ENCODE measurements around the gene FARS2.
"Not testable (repeated sequence)": the region's sequence is repeated elsewhere in the genome, so short reads cannot be mapped to it uniquely, and the experiment has no call there.

Gene FARS2

DNA sequence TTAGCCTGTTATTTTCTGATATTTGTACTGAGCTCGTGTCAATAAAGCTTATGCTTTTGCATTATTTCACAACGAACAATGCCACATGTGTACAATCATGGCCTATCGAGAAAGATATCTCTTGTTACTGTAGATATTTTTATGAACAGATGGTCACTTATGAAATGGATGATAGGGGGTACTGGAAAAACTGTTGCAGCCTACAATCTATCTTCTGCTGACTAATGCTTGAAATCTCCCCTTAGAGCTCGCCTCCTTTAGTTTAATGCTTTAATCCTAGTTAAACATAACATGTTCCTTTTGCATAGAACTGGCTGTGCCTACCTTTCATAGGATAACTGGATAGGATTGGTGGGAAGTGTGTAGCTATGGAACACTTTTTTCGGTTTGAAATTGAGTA, 296.2 kb downstream of the FARS2 start:
- Histone ChIP-seq H3K4me1 (ENCODE audit: control insufficient read depth, insufficient read depth, low read length) (no peaks in the 10 kb centered on the region), H3K36me3 (ENCODE audit: control insufficient read depth, insufficient read depth, low read length) (no peaks in the 10 kb centered on the region), H3K4me3 (ENCODE audit: low read length) (no peak overlapping the region), H3K9ac (ENCODE audit: low read length) (no peak overlapping the region), H3K27ac (ENCODE audit: low read depth, low read length) (no peak overlapping the region), H3K27me3 (ENCODE audit: control insufficient read depth, insufficient read depth, low read length) (no peaks in the 10 kb centered on the region)

DNA sequence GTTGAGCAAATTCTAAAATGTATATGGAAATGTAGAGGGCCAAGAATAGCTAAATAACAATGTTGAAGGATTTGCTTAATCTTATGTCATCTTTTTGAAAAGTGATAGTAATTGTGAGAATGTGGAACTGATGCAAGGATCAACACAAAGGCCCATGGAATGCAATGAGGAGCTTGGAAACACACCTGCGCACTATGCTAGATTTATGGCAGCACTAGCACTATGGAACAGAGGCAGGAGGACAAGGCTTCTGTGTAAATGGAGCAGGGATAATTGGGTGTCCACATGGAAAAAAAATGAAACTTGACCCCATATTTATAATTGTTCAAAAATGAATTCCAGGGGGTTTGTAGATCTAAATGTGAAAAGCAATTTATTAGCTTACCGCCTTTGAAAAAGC, 298.3 kb downstream of the FARS2 start:
- no peak overlapping the region for H3K9ac ChIP-seq (ENCODE audit: low read length)
- no peaks in the 10 kb centered on the region for H3K4me1 ChIP-seq (ENCODE audit: control insufficient read depth, insufficient read depth, low read length)
- H3K4me3 ChIP-seq (ENCODE audit: low read length): no peak overlapping the region
- no peaks in the 10 kb centered on the region for H3K36me3 ChIP-seq (ENCODE audit: control insufficient read depth, insufficient read depth, low read length)
- no peak overlapping the region for H3K27ac ChIP-seq (ENCODE audit: low read depth, low read length)
- H3K27me3 ChIP-seq (ENCODE audit: control insufficient read depth, insufficient read depth, low read length): no peaks in the 10 kb centered on the region

DNA sequence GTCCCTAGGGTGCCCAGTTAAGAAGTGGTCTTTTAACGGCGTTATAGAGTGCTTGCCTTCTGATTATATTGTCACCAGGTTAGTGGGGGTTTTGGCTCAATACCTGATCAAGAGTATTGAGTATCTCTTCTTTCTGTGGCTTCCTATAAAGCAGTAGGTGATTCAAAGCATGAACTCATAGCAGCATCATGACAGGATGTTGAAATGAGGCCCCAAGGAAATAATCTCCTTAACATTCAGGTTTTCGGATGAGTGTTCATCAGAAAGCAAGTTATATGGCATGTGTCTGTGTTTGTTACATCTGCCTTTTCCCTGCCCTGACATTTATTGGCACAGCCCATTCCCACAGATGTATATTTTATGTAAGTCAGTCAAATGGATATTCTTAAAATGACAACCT, 301.0 kb downstream of the FARS2 start:
- no peaks in the 10 kb centered on the region for H3K27me3 ChIP-seq (ENCODE audit: control insufficient read depth, insufficient read depth, low read length)
- no peak overlapping the region for H3K4me3 ChIP-seq (ENCODE audit: low read length)
- H3K27ac ChIP-seq (ENCODE audit: low read depth, low read length): no peak overlapping the region
- H3K4me1 ChIP-seq (ENCODE audit: control insufficient read depth, insufficient read depth, low read length): no peaks in the 10 kb centered on the region
- H3K9ac ChIP-seq (ENCODE audit: low read length): no peak overlapping the region
- H3K36me3 ChIP-seq (ENCODE audit: control insufficient read depth, insufficient read depth, low read length): no peaks in the 10 kb centered on the region

DNA sequence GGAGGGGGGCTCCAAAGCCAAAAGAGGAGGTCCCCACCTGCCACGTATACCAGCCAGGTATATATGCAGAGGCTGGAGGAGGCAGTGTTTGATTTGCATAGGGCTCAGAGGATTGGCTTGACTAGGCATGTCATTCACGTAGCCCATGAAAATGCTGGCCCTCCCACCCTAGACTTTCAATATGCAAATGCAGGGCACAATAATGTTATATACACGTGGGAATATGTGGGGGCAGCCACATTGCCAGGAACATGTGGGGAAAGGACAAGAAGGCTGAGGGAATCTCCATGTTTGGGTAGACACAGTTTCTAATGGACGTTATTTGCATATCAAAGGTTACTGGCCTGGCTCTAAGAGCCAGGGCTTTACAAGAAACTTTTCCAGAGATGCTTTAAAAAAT, 301.8 kb downstream of the FARS2 start:
- H3K9ac ChIP-seq (ENCODE audit: low read length): no peak overlapping the region
- H3K27me3 ChIP-seq (ENCODE audit: control insufficient read depth, insufficient read depth, low read length): no peaks in the 10 kb centered on the region
- H3K4me3 ChIP-seq (ENCODE audit: low read length): no peak overlapping the region
- no peak overlapping the region for H3K27ac ChIP-seq (ENCODE audit: low read depth, low read length)
- no peaks in the 10 kb centered on the region for H3K36me3 ChIP-seq (ENCODE audit: control insufficient read depth, insufficient read depth, low read length)
- H3K4me1 ChIP-seq (ENCODE audit: control insufficient read depth, insufficient read depth, low read length): no peaks in the 10 kb centered on the region

DNA sequence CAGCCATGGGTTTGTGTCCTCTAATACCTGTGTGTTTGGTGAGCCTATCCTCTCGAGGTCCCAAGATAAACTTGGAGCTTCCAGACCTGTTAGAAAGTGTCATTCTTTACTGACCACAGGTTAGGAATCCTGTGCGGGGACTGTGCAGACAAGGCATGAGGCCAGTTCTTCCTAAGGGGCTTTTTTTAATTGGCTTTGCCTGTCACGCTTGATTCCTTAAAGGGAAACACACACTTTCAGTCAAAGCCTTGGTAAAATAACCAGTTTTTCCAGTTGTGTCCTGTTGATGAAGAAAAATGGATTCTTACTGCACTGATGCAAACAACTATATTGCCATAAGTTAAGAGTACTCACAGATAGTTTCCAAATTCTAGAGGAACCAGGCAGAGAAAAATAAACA, 303.4 kb downstream of the FARS2 start:
- H3K36me3 ChIP-seq (ENCODE audit: control insufficient read depth, insufficient read depth, low read length); H3K27ac ChIP-seq (ENCODE audit: low read depth, low read length); H3K27me3 ChIP-seq (ENCODE audit: control insufficient read depth, insufficient read depth, low read length); H3K4me3 ChIP-seq (ENCODE audit: low read length); H3K4me1 ChIP-seq (ENCODE audit: control insufficient read depth, insufficient read depth, low read length); H3K9ac ChIP-seq (ENCODE audit: low read length): not testable (repeated sequence)

DNA sequence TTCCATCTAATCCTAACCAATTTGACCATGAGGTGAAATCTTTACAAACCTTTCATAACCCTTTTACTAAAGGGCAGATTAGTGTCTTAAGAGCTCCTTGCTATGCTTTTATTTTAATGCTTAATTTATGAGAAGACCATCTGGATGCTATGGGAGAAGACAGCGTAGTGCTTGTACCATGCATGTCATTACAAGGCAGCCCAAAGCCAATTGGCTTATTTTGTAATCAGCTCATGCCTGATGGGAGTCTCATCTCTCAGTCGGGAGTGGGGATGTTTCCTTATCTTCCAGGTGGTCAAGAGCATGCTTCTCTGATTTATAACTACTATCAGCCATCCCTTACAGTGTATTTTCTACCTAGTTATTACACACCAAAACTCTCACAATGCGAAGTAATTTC, 304.7 kb downstream of the FARS2 start:
- H3K36me3 ChIP-seq (ENCODE audit: control insufficient read depth, insufficient read depth, low read length): no peaks in the 10 kb centered on the region
- H3K27me3 ChIP-seq (ENCODE audit: control insufficient read depth, insufficient read depth, low read length): no peaks in the 10 kb centered on the region
- H3K4me1 ChIP-seq (ENCODE audit: control insufficient read depth, insufficient read depth, low read length): no peaks in the 10 kb centered on the region
- H3K27ac ChIP-seq (ENCODE audit: low read depth, low read length): no peak overlapping the region
- H3K4me3 ChIP-seq (ENCODE audit: low read length): no peak overlapping the region
- H3K9ac ChIP-seq (ENCODE audit: low read length): no peak overlapping the region

DNA sequence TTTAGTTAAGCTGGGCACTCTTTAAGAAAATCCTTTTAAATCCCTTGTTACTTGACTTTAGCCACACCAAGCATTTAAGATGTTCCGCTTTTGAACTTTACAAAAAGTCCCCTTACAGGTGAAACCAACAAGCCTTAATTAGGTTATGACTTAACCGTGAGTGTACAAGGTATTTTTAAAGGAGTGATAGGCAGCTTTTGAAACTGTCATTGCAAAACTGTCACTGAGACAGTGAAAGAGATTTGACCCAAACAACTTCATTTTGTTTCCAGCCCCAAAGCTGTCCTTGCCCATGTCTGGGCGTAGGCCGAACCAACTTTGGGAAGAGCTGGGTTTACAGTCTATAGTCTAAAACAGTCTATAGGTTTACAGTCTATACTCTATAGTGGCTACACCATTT, 305.4 kb downstream of the FARS2 start:
- Histone ChIP-seq H3K27me3 (ENCODE audit: control insufficient read depth, insufficient read depth, low read length) (no peaks in the 10 kb centered on the region), H3K27ac (ENCODE audit: low read depth, low read length) (no peak overlapping the region), H3K4me3 (ENCODE audit: low read length) (no peak overlapping the region), H3K9ac (ENCODE audit: low read length) (no peak overlapping the region), H3K4me1 (ENCODE audit: control insufficient read depth, insufficient read depth, low read length) (no peaks in the 10 kb centered on the region), H3K36me3 (ENCODE audit: control insufficient read depth, insufficient read depth, low read length) (no peaks in the 10 kb centered on the region)

DNA sequence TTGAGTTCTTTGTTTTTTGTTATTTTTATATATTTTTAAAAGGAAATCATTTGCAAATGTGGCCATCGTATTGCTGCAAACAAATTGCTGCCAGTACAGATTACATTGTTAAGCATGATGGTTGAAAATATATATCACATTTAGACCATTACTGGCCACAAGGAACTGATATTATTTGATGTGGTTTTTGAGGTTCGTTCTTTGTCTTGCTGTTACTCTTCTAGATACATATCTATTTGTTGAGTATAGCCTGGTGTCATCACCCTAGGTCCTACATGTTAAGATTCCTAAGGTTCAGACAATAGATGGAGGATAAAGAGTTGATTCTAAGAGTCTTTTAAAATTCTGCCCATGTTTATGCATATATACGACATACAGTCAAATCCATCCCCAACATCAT, 306.0 kb downstream of the FARS2 start:
- Histone ChIP-seq H3K9ac (ENCODE audit: low read length) (no peak overlapping the region), H3K27ac (ENCODE audit: low read depth, low read length) (no peak overlapping the region), H3K4me1 (ENCODE audit: control insufficient read depth, insufficient read depth, low read length) (no peaks in the 10 kb centered on the region), H3K27me3 (ENCODE audit: control insufficient read depth, insufficient read depth, low read length) (no peaks in the 10 kb centered on the region), H3K36me3 (ENCODE audit: control insufficient read depth, insufficient read depth, low read length) (no peaks in the 10 kb centered on the region), H3K4me3 (ENCODE audit: low read length) (no peak overlapping the region)

DNA sequence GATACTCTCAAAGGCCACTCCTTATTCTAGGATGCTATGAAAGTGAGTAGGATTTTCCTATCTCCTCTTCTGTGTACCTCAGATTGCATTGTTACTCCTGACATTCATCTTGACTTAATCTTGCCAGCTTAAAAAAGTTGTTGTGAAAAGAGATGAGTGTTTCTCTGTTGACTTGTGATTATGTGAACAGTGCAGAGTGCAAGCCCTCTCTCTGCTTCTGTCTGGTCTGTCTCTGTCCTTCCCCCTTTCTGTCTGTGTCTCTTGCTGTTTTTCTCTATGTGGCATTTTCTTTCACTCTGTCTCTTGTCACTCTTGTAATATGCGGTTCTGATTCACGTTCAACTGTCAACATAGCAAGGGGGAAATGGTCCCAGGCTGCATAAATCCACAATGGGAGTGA, 306.6 kb downstream of the FARS2 start:
- H3K36me3 ChIP-seq (ENCODE audit: control insufficient read depth, insufficient read depth, low read length): no peaks in the 10 kb centered on the region
- H3K4me3 ChIP-seq (ENCODE audit: low read length): no peak overlapping the region
- no peak overlapping the region for H3K27ac ChIP-seq (ENCODE audit: low read depth, low read length)
- H3K9ac ChIP-seq (ENCODE audit: low read length): no peak overlapping the region
- H3K4me1 ChIP-seq (ENCODE audit: control insufficient read depth, insufficient read depth, low read length): no peaks in the 10 kb centered on the region
- no peaks in the 10 kb centered on the region for H3K27me3 ChIP-seq (ENCODE audit: control insufficient read depth, insufficient read depth, low read length)

DNA sequence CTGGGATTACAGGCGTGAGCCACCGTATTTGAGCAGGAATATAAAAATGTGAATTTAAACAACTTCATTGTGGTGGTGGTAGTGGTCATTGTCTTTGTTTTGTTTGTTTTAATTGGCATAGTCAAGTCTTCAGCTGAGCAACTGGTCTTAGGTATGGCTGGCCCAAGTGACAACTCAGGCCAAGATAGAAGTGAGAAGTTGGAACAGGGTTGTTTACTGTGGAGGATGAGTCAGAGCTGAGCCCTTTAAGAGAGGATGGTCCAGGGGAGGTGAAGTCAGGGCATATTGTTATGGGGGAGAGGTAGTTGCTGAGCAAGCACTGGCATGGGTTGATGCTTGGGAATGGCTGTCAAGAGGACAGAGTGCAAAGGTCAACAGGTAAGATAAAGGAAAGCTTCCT, 308.2 kb downstream of the FARS2 start:
- no peaks in the 10 kb centered on the region for H3K4me1 ChIP-seq (ENCODE audit: control insufficient read depth, insufficient read depth, low read length)
- no peak overlapping the region for H3K4me3 ChIP-seq (ENCODE audit: low read length)
- H3K27ac ChIP-seq (ENCODE audit: low read depth, low read length): no peak overlapping the region
- no peak overlapping the region for H3K9ac ChIP-seq (ENCODE audit: low read length)
- H3K27me3 ChIP-seq (ENCODE audit: control insufficient read depth, insufficient read depth, low read length): no peaks in the 10 kb centered on the region
- H3K36me3 ChIP-seq (ENCODE audit: control insufficient read depth, insufficient read depth, low read length): no peaks in the 10 kb centered on the region

DNA sequence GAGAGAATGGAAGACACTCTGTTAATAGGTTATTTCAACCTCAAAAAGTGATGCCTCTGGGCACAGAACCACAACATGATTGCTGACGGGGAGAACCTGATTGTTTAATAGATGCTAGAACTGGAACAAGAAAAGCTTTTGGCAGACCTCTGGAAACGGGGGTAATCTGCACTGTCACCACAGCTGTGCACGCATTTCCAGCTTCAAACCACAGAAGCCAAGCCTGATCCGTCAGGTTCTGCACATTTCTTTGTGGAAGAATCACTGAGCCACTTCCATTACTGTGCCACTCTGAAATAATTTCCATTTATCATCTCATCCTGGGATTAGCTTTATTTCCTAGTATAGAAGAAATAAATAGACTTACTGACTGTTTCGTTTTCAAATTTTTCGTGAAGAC, 309.3 kb downstream of the FARS2 start:
- Histone ChIP-seq H3K36me3 (ENCODE audit: control insufficient read depth, insufficient read depth, low read length) (no peaks in the 10 kb centered on the region), H3K4me3 (ENCODE audit: low read length) (no peak overlapping the region), H3K27me3 (ENCODE audit: control insufficient read depth, insufficient read depth, low read length) (no peaks in the 10 kb centered on the region), H3K9ac (ENCODE audit: low read length) (no peak overlapping the region), H3K27ac (ENCODE audit: low read depth, low read length) (no peak overlapping the region), H3K4me1 (ENCODE audit: control insufficient read depth, insufficient read depth, low read length) (no peaks in the 10 kb centered on the region)

DNA sequence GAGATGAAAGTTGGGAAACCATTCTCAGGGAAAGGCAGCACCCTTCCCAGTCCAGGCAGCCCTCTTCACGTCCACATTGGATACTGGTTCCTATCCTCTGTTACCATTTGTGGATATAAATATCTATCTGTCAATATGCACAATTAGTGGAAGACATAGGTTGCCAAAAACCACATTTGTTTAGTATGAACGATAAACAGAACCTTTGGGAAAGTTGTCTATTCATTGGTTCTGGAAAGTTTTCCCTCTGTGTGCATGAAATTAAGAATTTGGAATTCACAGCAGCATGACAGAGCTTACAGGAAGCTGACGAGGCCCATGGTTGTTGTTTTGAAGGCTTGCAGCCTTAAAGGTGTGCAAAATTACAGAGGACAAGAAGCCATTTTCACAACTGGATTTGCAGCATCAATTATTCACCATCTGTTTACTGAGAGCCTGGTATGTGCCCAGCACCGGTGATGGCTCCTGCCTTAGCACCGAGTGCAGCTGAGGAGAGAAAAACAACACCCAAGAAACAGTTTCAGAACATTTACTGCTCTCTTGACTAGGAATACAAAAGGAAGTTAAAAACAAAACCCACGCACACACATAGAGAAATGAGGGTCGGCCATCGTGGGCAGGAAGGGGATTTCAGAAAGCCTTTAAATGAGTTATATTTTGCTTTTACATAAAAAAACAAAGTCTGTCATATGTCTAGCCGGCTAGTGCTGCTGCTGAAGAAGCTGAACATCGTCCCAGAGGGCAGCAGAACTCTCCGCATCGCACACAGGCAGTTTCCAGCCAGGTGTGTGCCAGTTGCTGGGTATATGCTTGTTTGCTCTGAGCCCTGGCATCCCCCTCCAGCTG, 319.6 kb downstream of the FARS2 start:
- no peaks in the 10 kb centered on the region for H3K27me3 ChIP-seq (ENCODE audit: control insufficient read depth, insufficient read depth, low read length)
- H3K9ac ChIP-seq (ENCODE audit: low read length): no peak overlapping the region
- H3K27ac ChIP-seq (ENCODE audit: low read depth, low read length): no peak overlapping the region
- no peaks in the 10 kb centered on the region for H3K36me3 ChIP-seq (ENCODE audit: control insufficient read depth, insufficient read depth, low read length)
- no peak overlapping the region for H3K4me3 ChIP-seq (ENCODE audit: low read length)
- no peaks in the 10 kb centered on the region for H3K4me1 ChIP-seq (ENCODE audit: control insufficient read depth, insufficient read depth, low read length)

DNA sequence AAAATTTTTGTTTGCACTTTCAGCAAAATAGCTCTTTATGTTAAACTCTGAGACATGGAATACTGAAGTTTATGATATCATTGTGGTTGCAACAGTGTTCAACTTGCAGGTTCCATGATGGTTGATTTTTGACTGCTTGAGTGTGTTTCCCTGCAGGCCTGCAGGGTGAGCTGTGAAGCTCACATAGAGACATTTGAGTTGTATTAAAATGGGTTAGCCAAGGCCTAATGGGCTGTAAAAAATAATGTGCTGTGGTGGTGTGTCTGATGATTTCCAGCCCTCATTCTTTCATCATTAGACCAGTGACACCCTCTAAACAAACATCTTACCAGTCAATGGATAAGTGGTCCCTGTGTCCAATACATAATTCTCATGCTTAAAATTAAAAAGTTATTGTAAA, 321.4 kb downstream of the FARS2 start:
- H3K4me3 ChIP-seq (ENCODE audit: low read length): no peak overlapping the region
- H3K36me3 ChIP-seq (ENCODE audit: control insufficient read depth, insufficient read depth, low read length): no peaks in the 10 kb centered on the region
- no peak overlapping the region for H3K27ac ChIP-seq (ENCODE audit: low read depth, low read length)
- no peaks in the 10 kb centered on the region for H3K27me3 ChIP-seq (ENCODE audit: control insufficient read depth, insufficient read depth, low read length)
- H3K9ac ChIP-seq (ENCODE audit: low read length): no peak overlapping the region
- H3K4me1 ChIP-seq (ENCODE audit: control insufficient read depth, insufficient read depth, low read length): no peaks in the 10 kb centered on the region

Measured in rectal smooth muscle tissue (tissue), 1 donor.